Neural cell (in vitro differentiated cells): ENCODE results near the gene COLEC12. TPM values are rescaled to one million over a fixed set of nuclear protein-coding genes. Genes with fewer than 3 reads are reported as not detected.

Experiments used
- H2AFZ ChIP-seq: fragments of 200-600, 300-800 bp; sonication (generic), shearing (Covaris generic); 2 replicates; pipeline ENCODE4 v1.6.0; 2014; ENCODE audit warnings: low read depth, mild to moderate bottlenecking, antibody characterized with exemption, low read length, moderate library complexity
- H3F3A ChIP-seq: fragments of 200-600 bp; shearing (Covaris generic); 2 replicates; pipeline ENCODE4 v1.6.1; 2016; ENCODE audit warnings: mild to moderate bottlenecking, moderate library complexity, mixed read lengths, antibody characterized with exemption, low read length; ENCODE audit not compliant: insufficient read depth, poor library complexity, severe bottlenecking
- H3K27ac ChIP-seq: fragments of 200-600, 300-800 bp; sonication (generic), shearing (Covaris generic); 2 replicates; pipeline ENCODE4 v1.5.1; 2014; ENCODE audit warnings: mild to moderate bottlenecking, low read length, moderate library complexity
- H3K27me3 ChIP-seq: fragments of 300-800, 200-600 bp; sonication (generic), shearing (Covaris generic); 2 replicates; pipeline ENCODE4 v1.6.0; 2014; ENCODE audit warnings: mild to moderate bottlenecking, low read depth, low read length, moderate library complexity; ENCODE audit not compliant: insufficient read depth
- H3K36me3 ChIP-seq: fragments of 300-800, 200-600 bp; sonication (generic), shearing (Covaris generic); 2 replicates; pipeline ENCODE4 v1.5.1; 2014; ENCODE audit warnings: mild to moderate bottlenecking, antibody characterized with exemption, low read length, moderate library complexity; ENCODE audit not compliant: insufficient read depth
- H3K4me2 ChIP-seq: fragments of 300-800, 200-600 bp; sonication (generic), shearing (Covaris generic); 2 replicates; pipeline ENCODE4 v1.6.0; 2014; ENCODE audit warnings: mild to moderate bottlenecking, low read length
- H3K4me3 ChIP-seq: fragments of 300-800, 200-600 bp; sonication (generic), shearing (Covaris generic); 2 replicates; pipeline ENCODE4 v1.5.1; 2014; ENCODE audit warnings: mild to moderate bottlenecking, low read length, moderate library complexity
- H3K79me2 ChIP-seq: fragments of 200-600 bp; shearing (Covaris generic); replicated peaks from 2 replicates; pipeline ENCODE4 v1.6.0; 2014; ENCODE audit warnings: mild to moderate bottlenecking, low read length, moderate library complexity; ENCODE audit not compliant: insufficient read depth
- H3K9ac ChIP-seq: fragments of 300-800, 200-600 bp; sonication (generic), shearing (Covaris generic); 2 replicates; pipeline ENCODE4 v1.6.1; 2016; ENCODE audit warnings: mild to moderate bottlenecking, low read length, mixed read lengths
- H3K9me2 ChIP-seq: fragments of 200-600 bp; shearing (Covaris generic); 2 replicates; pipeline ENCODE4 v1.6.1; 2016; ENCODE audit warnings: mild to moderate bottlenecking, low read length, mixed read lengths; ENCODE audit not compliant: insufficient read depth
- H3K9me3 ChIP-seq: fragments of 200-600, 300-800 bp; sonication (generic), shearing (Covaris generic); 2 replicates; pipeline ENCODE4 v1.6.1; 2016; ENCODE audit warnings: mild to moderate bottlenecking, mixed run types, low read length, moderate library complexity, mixed read lengths
- H4K20me1 ChIP-seq: fragments of 200-600 bp; shearing (Covaris generic); 2 replicates; pipeline ENCODE4 v1.6.1; 2016; ENCODE audit warnings: mild to moderate bottlenecking, mixed run types; ENCODE audit not compliant: insufficient read depth
- CTCF ChIP-seq: fragments of 450-650 bp; IDR thresholded peaks from 2 replicates; pipeline ENCODE4 v1.5.1; 2014; ENCODE audit warnings: antibody characterized with exemption, mild to moderate bottlenecking, moderate library complexity; ENCODE audit not compliant: poor library complexity, severe bottlenecking
- EP300 ChIP-seq: fragments of 450-650 bp; conservative IDR thresholded peaks from 2 replicates; pipeline ENCODE4 v1.6.1; 2014; ENCODE audit warnings: antibody characterized with exemption, mild to moderate bottlenecking, moderate library complexity; ENCODE audit not compliant: poor library complexity, severe bottlenecking
- EZH2 ChIP-seq: fragments of 200-600, 300-800 bp; shearing (Covaris generic), sonication (generic); IDR thresholded peaks from 2 replicates; pipeline ENCODE4 v1.6.1; 2014; ENCODE audit warnings: antibody characterized with exemption, low read length, borderline replicate concordance, mild to moderate bottlenecking; ENCODE audit not compliant: insufficient read depth, poor library complexity, severe bottlenecking
- MXI1 ChIP-seq: fragments of 450-650 bp; conservative IDR thresholded peaks from 2 replicates; pipeline ENCODE4 v1.6.1; 2014; ENCODE audit warnings: antibody characterized with exemption, mild to moderate bottlenecking; ENCODE audit not compliant: poor library complexity, severe bottlenecking
- POLR2AphosphoS5 ChIP-seq: IDR thresholded peaks from 2 replicates; pipeline ENCODE4 v1.6.1; 2012
- RAD21 ChIP-seq: fragments of 450-650 bp; conservative IDR thresholded peaks from 2 replicates; pipeline ENCODE4 v1.6.1; 2014; ENCODE audit warnings: antibody characterized with exemption, mild to moderate bottlenecking, moderate library complexity
- REST ChIP-seq: IDR thresholded peaks from 2 replicates; pipeline ENCODE4 v1.6.1; 2012; ENCODE audit warnings: borderline replicate concordance
- SMC3 ChIP-seq: fragments of 450-650 bp; conservative IDR thresholded peaks from 2 replicates; pipeline ENCODE4 v1.6.1; 2014; ENCODE audit warnings: antibody characterized with exemption, mild to moderate bottlenecking, moderate library complexity; ENCODE audit not compliant: poor library complexity
- TAF1 ChIP-seq: IDR thresholded peaks from 2 replicates; pipeline ENCODE4 v1.6.1; 2012; ENCODE audit warnings: low read depth
- polyA plus RNA-seq: library from polyadenylated mRNA; depleted of rRNA; stranded (reverse); fragments of >200 nt; gene quantifications from 2 replicates; pipeline ENCODE4 v1.2.3, GENCODE V29; 2014

The COLEC12 gene
- polyA plus RNA-seq, 1 donor from 2014 or later, result 0.42 TPM

- H3K27ac ChIP-seq, result no peak overlapping the region
- H3K79me2 ChIP-seq, result no peaks in the 10 kb centered on the region
- no peak for TF ChIP-seq REST
- TF ChIP-seq RAD21, result no peak
- TF ChIP-seq POLR2AphosphoS5, result no peak
- no peak for TF ChIP-seq EP300
- TF ChIP-seq SMC3, result no peak
- no peak for TF ChIP-seq MXI1
- TF ChIP-seq EZH2, result no peak
- no peak for TF ChIP-seq CTCF
- no peak for TF ChIP-seq TAF1
- H3F3A ChIP-seq, result no peaks in the 10 kb centered on the region
- H3K9me3 ChIP-seq, result no peaks in the 10 kb centered on the region
- no peak overlapping the region for H3K4me3 ChIP-seq
- no peaks in the 10 kb centered on the region for H3K9me2 ChIP-seq
- no peaks in the 10 kb centered on the region for H3K27me3 ChIP-seq
- H2AFZ ChIP-seq, result no peak overlapping the region
- H4K20me1 ChIP-seq, result no peaks in the 10 kb centered on the region
- no peak overlapping the region for H3K4me2 ChIP-seq
- no peak overlapping the region for H3K9ac ChIP-seq
- no peaks in the 10 kb centered on the region for H3K36me3 ChIP-seq
These were observed 149.4 kb downstream of the COLEC12 start for GRCh38 chr18:350953-351572.

- H3K4me2 ChIP-seq, result no peak overlapping the region
- TF ChIP-seq REST, result no peak
- TF ChIP-seq SMC3, result no peak
- TF ChIP-seq RAD21, result no peak
- no peak for TF ChIP-seq MXI1
- no peak for TF ChIP-seq TAF1
- TF ChIP-seq CTCF, result no peak
- TF ChIP-seq EZH2, result no peak
- no peak for TF ChIP-seq EP300
- TF ChIP-seq POLR2AphosphoS5, result no peak
- no peaks in the 10 kb centered on the region for H3K79me2 ChIP-seq
- no peak overlapping the region for H2AFZ ChIP-seq
- H3K27ac ChIP-seq, result no peak overlapping the region
- no peaks in the 10 kb centered on the region for H3F3A ChIP-seq
- H3K36me3 ChIP-seq, result no peaks in the 10 kb centered on the region
- no peaks in the 10 kb centered on the region for H4K20me1 ChIP-seq
- no peak overlapping the region for H3K4me3 ChIP-seq
- no peak overlapping the region for H3K9ac ChIP-seq
- no peaks in the 10 kb centered on the region for H3K9me3 ChIP-seq
- H3K9me2 ChIP-seq, result no peaks in the 10 kb centered on the region
- H3K27me3 ChIP-seq, result no peaks in the 10 kb centered on the region
These were observed 153.9 kb downstream of the COLEC12 start for GRCh38 chr18:346600-346999.
